Naive thymus-derived CD8-positive, alpha-beta T cell (primary cell): Measurements from ENCODE around the gene POFUT2. TPM values are rescaled to one million over a fixed set of nuclear protein-coding genes. Genes with fewer than 3 reads are reported as not detected.
A peak's percentile ranks its signal among the peaks of the same experiment; 100 is the strongest.

Source experiments
- ATAC-seq, 2 donors: fragments of 150-1000 bp; cut with Tn5 transposase in 1 of 2; sonication (Bioruptor Pico), chemical (Tn5 transposase) in 1 of 2; 1 replicate in 1 of 2; 2 replicates in 1 of 2; pipeline ENCODE4 v1.10.0; 2021; ENCODE audit warnings: mild to moderate bottlenecking in 2 of 2, moderate library complexity in 2 of 2
- POLR2A ChIA-PET: fragments of 350-600 bp; sonication (Branson Sonifier 250); formaldehyde crosslinking; loops from one replicate; lab custom pipeline; 2021; ENCODE audit warnings: antibody characterized with exemption; lab: Charles Lee
- DNase-seq, 10 donors: peaks; one replicate each; pipeline versions ENCODE4 v3.0.0 to v3.0.0-alpha.2; 2020 to 2022
- H3K27ac Mint-ChIP-seq, 10 donors: one replicate each; pipeline ENCODE4 v1.8.0; 2020 to 2022; ENCODE audit warnings: mild to moderate bottlenecking in 10 of 10, mixed read lengths in 10 of 10, moderate library complexity in 4 of 10, inconsistent platforms in 1 of 10
- H3K27me3 Mint-ChIP-seq, 5 donors: one replicate each; pipeline ENCODE4 v1.8.0; 2021 to 2022; ENCODE audit warnings: mixed read lengths in 5 of 5
- H3K36me3 Mint-ChIP-seq, 3 donors: one replicate each; pipeline ENCODE4 v1.8.0; 2020 to 2022; ENCODE audit warnings: mixed read lengths in 3 of 3, mild to moderate bottlenecking in 2 of 3, inconsistent platforms in 1 of 3
- H3K4me1 Mint-ChIP-seq, 4 donors: one replicate each; pipeline ENCODE4 v1.8.0; 2021 to 2022; ENCODE audit warnings: mixed read lengths in 4 of 4
- H3K4me3 Mint-ChIP-seq, 10 donors: one replicate each; pipeline ENCODE4 v1.8.0; 2020 to 2022; ENCODE audit warnings: mild to moderate bottlenecking in 10 of 10, mixed read lengths in 10 of 10, moderate library complexity in 6 of 10, inconsistent platforms in 1 of 10
- H3K9me3 Mint-ChIP-seq, 9 donors: one replicate each; pipeline ENCODE4 v1.8.0; 2020 to 2022; ENCODE audit warnings: mixed read lengths in 9 of 9, mild to moderate bottlenecking in 3 of 9, inconsistent platforms in 1 of 9, moderate library complexity in 1 of 9
- polyA plus RNA-seq, 3 donors: library from polyadenylated mRNA; unstranded; fragments of 300-500 nt; fragmentation: Illumina TruSeq; gene quantifications; one replicate each; pipeline ENCODE4 v1.2.3, GENCODE V29; 2021
- total RNA-seq, 8 experiments: library from RNA in 2 of 8; stranded (reverse) in 2 of 8; gene quantifications; one replicate each; pipeline ENCODE4 v1.2.3 and lab custom pipeline; 2021 to 2026

The POFUT2 gene
- total and polyA plus RNA-seq, 5 experiments from 2014 or later, result 2.7 to 44.7 (median 5.5) TPM

GRCh38 chr21:45323487-45324311 is 36.0 kb upstream of the POFUT2 start:
- no peaks in the 10 kb centered on the region for H3K36me3 Mint-ChIP-seq
- peak overlapping the region in 7 of 10 donors; percentile 18 to 88 (median 45) for H3K4me3 Mint-ChIP-seq
- ATAC-seq, result no peak
- H3K9me3 Mint-ChIP-seq, result no peaks in the 10 kb centered on the region
- H3K4me1 Mint-ChIP-seq, result peaks cover 6 to 50% (median 27%) of the 10 kb centered on the region in 4 donors
- DNase-seq, result peak in 1 of 10 donors; percentile 45
- POLR2A ChIA-PET, result interaction anchor here (1.0 to 3.4 kb wide), 2 partner anchors 22 to 24 kb away, joined by 3 to 14 read pairs; no protein-coding TSS in a partner anchor
- peaks cover 0 to 4% (median 0%) of the 10 kb centered on the region in 5 donors for H3K27me3 Mint-ChIP-seq
- H3K27ac Mint-ChIP-seq, result peak overlapping the region in 8 of 10 donors; percentile 55 to 99 (median 96)

GRCh38 chr21:45322960-45323461 is 35.3 kb upstream of the POFUT2 start:
- DNase-seq (peak in 1 of 10 donors; percentile 54), ATAC-seq (no peak)
- H3K4me3 Mint-ChIP-seq, result peak overlapping the region in 9 of 10 donors; percentile 51 to 89 (median 83)
- peaks cover 6 to 50% (median 27%) of the 10 kb centered on the region in 4 donors for H3K4me1 Mint-ChIP-seq
- H3K9me3 Mint-ChIP-seq, result no peaks in the 10 kb centered on the region
- peaks cover 0 to 4% (median 0%) of the 10 kb centered on the region in 5 donors for H3K27me3 Mint-ChIP-seq
- H3K36me3 Mint-ChIP-seq, result no peaks in the 10 kb centered on the region
- POLR2A ChIA-PET, result interaction anchor here (0.5 to 3.4 kb wide), 5 partner anchors 14 to 33 kb away, joined by 3 to 14 read pairs (median 3); no protein-coding TSS in a partner anchor
- H3K27ac Mint-ChIP-seq, result peak overlapping the region; percentile 88 to 99 (median 98)

GRCh38 chr21:45322231-45322959 is 34.7 kb upstream of the POFUT2 start:
- H3K27me3 Mint-ChIP-seq, result peaks cover 0 to 4% (median 0%) of the 10 kb centered on the region in 5 donors
- peak overlapping the region; percentile 64 to 89 (median 82) for H3K4me3 Mint-ChIP-seq
- H3K4me1 Mint-ChIP-seq, result peaks cover 6 to 50% (median 27%) of the 10 kb centered on the region in 4 donors
- no peaks in the 10 kb centered on the region for H3K36me3 Mint-ChIP-seq
- no peaks in the 10 kb centered on the region for H3K9me3 Mint-ChIP-seq
- H3K27ac Mint-ChIP-seq, result peak overlapping the region; percentile 88 to 99 (median 98)
- DNase-seq, result peak in 9 of 10 donors; percentile 20 to 71 (median 47)
- peak; percentile 90 to 92 for ATAC-seq
- POLR2A ChIA-PET, result interaction anchor here (0.5 to 3.4 kb wide), 4 partner anchors 13 to 33 kb away, joined by 3 to 14 read pairs (median 3); no protein-coding TSS in a partner anchor

GRCh38 chr21:45320261-45321025 is 32.7 kb upstream of the POFUT2 start:
- Mint-ChIP-seq H3K4me3 (peak overlapping the region in 1 of 10 donors; percentile 36), H3K9me3 (no peaks in the 10 kb centered on the region), H3K27me3 (peaks cover 0 to 4% (median 0%) of the 10 kb centered on the region in 5 donors), H3K36me3 (no peaks in the 10 kb centered on the region), H3K4me1 (peaks cover 6 to 44% (median 23%) of the 10 kb centered on the region in 4 donors), H3K27ac (peak overlapping the region in 6 of 10 donors; percentile 35 to 82 (median 60))
- DNase-seq, result peak in 1 of 10 donors; percentile 55
- POLR2A ChIA-PET, result no interaction called here
- ATAC-seq, result no peak

- Mint-ChIP-seq H3K36me3 (no peaks in the 10 kb centered on the region), H3K4me3 (no peak overlapping the region), H3K4me1 (peaks cover 6 to 41% (median 23%) of the 10 kb centered on the region in 4 donors), H3K27ac (peak overlapping the region in 5 of 10 donors; percentile 47 to 82 (median 74)), H3K9me3 (no peaks in the 10 kb centered on the region), H3K27me3 (peaks cover 0 to 4% (median 0%) of the 10 kb centered on the region in 5 donors)
- ATAC-seq, result no peak
- POLR2A ChIA-PET, result no interaction called here
- DNase-seq, result peak in 1 of 10 donors; percentile 55
Observed at GRCh38 chr21:45319461-45320211, 31.9 kb upstream of the POFUT2 start.

GRCh38 chr21:45318556-45319404 is 31.1 kb upstream of the POFUT2 start:
- POLR2A ChIA-PET, result no interaction called here
- Mint-ChIP-seq H3K4me3 (peak overlapping the region in 1 of 10 donors; percentile 33), H3K27me3 (peaks cover 0 to 4% (median 1%) of the 10 kb centered on the region in 5 donors), H3K9me3 (no peaks in the 10 kb centered on the region), H3K4me1 (peaks cover 6 to 33% (median 18%) of the 10 kb centered on the region in 4 donors), H3K27ac (peak overlapping the region in 6 of 10 donors; percentile 18 to 84 (median 53)), H3K36me3 (no peaks in the 10 kb centered on the region)
- DNase-seq (peak in 1 of 10 donors; percentile 56), ATAC-seq (no peak)

- no peak overlapping the region for H3K27ac Mint-ChIP-seq
- POLR2A ChIA-PET, result no interaction called here
- H3K4me3 Mint-ChIP-seq, result no peak overlapping the region
- no peak for ATAC-seq
- H3K27me3 Mint-ChIP-seq, result peaks cover 0 to 4% (median 1%) of the 10 kb centered on the region in 5 donors
- DNase-seq, result no peak
- H3K36me3 Mint-ChIP-seq, result no peaks in the 10 kb centered on the region
- no peaks in the 10 kb centered on the region for H3K9me3 Mint-ChIP-seq
- peaks cover 6 to 29% (median 17%) of the 10 kb centered on the region in 4 donors for H3K4me1 Mint-ChIP-seq
Observed at GRCh38 chr21:45318146-45318555, 30.5 kb upstream of the POFUT2 start.

GRCh38 chr21:45317398-45318145 is 29.9 kb upstream of the POFUT2 start:
- ATAC-seq, result no peak
- H3K9me3 Mint-ChIP-seq, result no peaks in the 10 kb centered on the region
- H3K36me3 Mint-ChIP-seq, result no peaks in the 10 kb centered on the region
- no peak overlapping the region for H3K4me3 Mint-ChIP-seq
- DNase-seq, result peak in 1 of 10 donors; percentile 61
- POLR2A ChIA-PET, result interaction anchor here (1.2 kb wide), 1 partner anchor 12 kb away, joined by 4 read pairs; no protein-coding TSS in a partner anchor
- H3K27me3 Mint-ChIP-seq, result peaks cover 0 to 4% (median 1%) of the 10 kb centered on the region in 5 donors
- H3K4me1 Mint-ChIP-seq, result peaks cover 5 to 25% (median 13%) of the 10 kb centered on the region in 4 donors
- peak overlapping the region in 1 of 10 donors; percentile 38 for H3K27ac Mint-ChIP-seq

GRCh38 chr21:45316871-45317397 is 29.2 kb upstream of the POFUT2 start:
- no peak overlapping the region for H3K4me3 Mint-ChIP-seq
- no peaks in the 10 kb centered on the region for H3K36me3 Mint-ChIP-seq
- DNase-seq (peak in 1 of 10 donors; percentile 21), ATAC-seq (no peak)
- H3K27ac Mint-ChIP-seq, result no peak overlapping the region
- H3K9me3 Mint-ChIP-seq, result peaks cover 0 to 6% (median 0%) of the 10 kb centered on the region in 9 donors
- peaks cover 0 to 19% (median 7%) of the 10 kb centered on the region in 4 donors for H3K4me1 Mint-ChIP-seq
- H3K27me3 Mint-ChIP-seq, result peaks cover 0 to 4% (median 1%) of the 10 kb centered on the region in 5 donors
- POLR2A ChIA-PET, result interaction anchor here (1.2 kb wide), 1 partner anchor 11 kb away, joined by 4 read pairs; no protein-coding TSS in a partner anchor
